Smooth muscle cell (in vitro differentiated cells): ENCODE results near the gene KRTAP19-4. TPM values are rescaled to one million over a fixed set of nuclear protein-coding genes. Genes with fewer than 3 reads are reported as not detected.

Experiments used
- DNase-seq: peaks from one replicate; lab custom pipeline; 2025; ENCODE audit not compliant: unreplicated experiment; lab: John Stamatoyannopoulos, UW
- H2AFZ ChIP-seq: fragments of 200-600 bp; sonication (generic); 2 replicates; pipeline ENCODE4 v1.6.0; 2016; ENCODE audit warnings: antibody characterized with exemption, low read depth, mild to moderate bottlenecking
- H3F3A ChIP-seq: fragments of 200-600 bp; sonication (generic); 2 replicates; pipeline ENCODE4 v1.6.0; 2017; ENCODE audit warnings: antibody characterized with exemption, low read depth
- H3K27ac ChIP-seq: fragments of 200-600 bp; sonication (generic); 2 replicates; pipeline ENCODE4 v1.5.1; 2016; ENCODE audit warnings: low read depth, mild to moderate bottlenecking
- H3K27me3 ChIP-seq: fragments of 200-600 bp; sonication (generic); 2 replicates; pipeline ENCODE4 v1.6.1; 2016; ENCODE audit warnings: low read depth, mild to moderate bottlenecking
- H3K36me3 ChIP-seq: fragments of 200-600 bp; sonication (generic); 2 replicates; pipeline ENCODE4 v1.5.1; 2016; ENCODE audit warnings: low read depth
- H3K4me1 ChIP-seq: fragments of 200-600 bp; sonication (generic); 2 replicates; pipeline ENCODE4 v1.5.1; 2016; ENCODE audit warnings: low read depth
- H3K4me2 ChIP-seq: fragments of 200-600 bp; sonication (generic); 2 replicates; pipeline ENCODE4 v1.6.0; 2016; ENCODE audit warnings: mild to moderate bottlenecking
- H3K4me3 ChIP-seq: fragments of 200-600 bp; sonication (generic); 2 replicates; pipeline ENCODE4 v1.5.1; 2016; ENCODE audit warnings: mild to moderate bottlenecking
- H3K79me2 ChIP-seq: fragments of 200-600 bp; sonication (generic); 2 replicates; pipeline ENCODE4 v1.6.0; 2016; ENCODE audit warnings: low read depth, mild to moderate bottlenecking
- H3K9ac ChIP-seq: fragments of 200-600 bp; sonication (generic); 2 replicates; pipeline ENCODE4 v1.6.0; 2016; ENCODE audit warnings: low read depth
- H3K9me3 ChIP-seq: fragments of 200-600 bp; sonication (generic); replicated peaks from 2 replicates; pipeline ENCODE4 v1.5.1; 2016; ENCODE audit warnings: low read depth
- H4K20me1 ChIP-seq: fragments of 200-600 bp; sonication (generic); 2 replicates; pipeline ENCODE4 v1.6.0; 2016; ENCODE audit warnings: low read depth
- CTCF ChIP-seq: fragments of 200-600 bp; sonication (generic); IDR thresholded peaks from 2 replicates; pipeline ENCODE4 v1.5.1; 2017; ENCODE audit warnings: borderline replicate concordance, mild to moderate bottlenecking, antibody characterized with exemption; ENCODE audit not compliant: insufficient read depth, poor library complexity, severe bottlenecking
- WGBS: methylation state at CpG from one replicate; pipeline ENCODE4 v1.1.7; 2016; ENCODE audit warnings: low lambda C conversion rate; 5-methylcytosine and 5-hydroxymethylcytosine counted together
- polyA plus RNA-seq: library from polyadenylated mRNA; unstranded; fragments of >200 nt; fragmentation: Nextera tagmentation; extraction: Ambion mirVana; gene quantifications from 2 replicates; pipeline ENCODE4 v1.2.1, GENCODE V29; 2016
- total RNA-seq: library from RNA; depleted of rRNA; stranded (reverse); fragments of >200 nt; gene quantifications from 2 replicates; pipeline ENCODE4 v1.2.3, GENCODE V29; 2014

The KRTAP19-4 gene
- total and polyA plus RNA-seq, 2 experiments from 2014 or later: not detected

GRCh38 chr21:30478004-30478403, 19.0 kb downstream of the KRTAP19-4 start:
- Histone ChIP-seq H3K4me2 (peak overlapping the region; percentile 46), H3K9ac (no peak overlapping the region), H2AFZ (peak overlapping the region; percentile 20), H3K27me3 (no peaks in the 10 kb centered on the region), H3F3A (no peaks in the 10 kb centered on the region), H3K4me1 (no peaks in the 10 kb centered on the region), H3K27ac (peak overlapping the region; percentile 70), H3K79me2 (no peaks in the 10 kb centered on the region), H3K36me3 (no peaks in the 10 kb centered on the region), H3K4me3 (no peak overlapping the region), H3K9me3 (no peaks in the 10 kb centered on the region), H4K20me1 (no peaks in the 10 kb centered on the region)
- DNase-seq: no peak
- no peak for TF ChIP-seq CTCF
- 24% methylated on average over 3 of the region's 3 CpGs for WGBS

- H3K27me3 ChIP-seq: no peaks in the 10 kb centered on the region
- no peak for TF ChIP-seq CTCF
- H3K9me3 ChIP-seq: no peaks in the 10 kb centered on the region
- H3K4me1 ChIP-seq: no peaks in the 10 kb centered on the region
- H3K79me2 ChIP-seq: no peaks in the 10 kb centered on the region
- 83% methylated on average over 6 of the region's 6 CpGs for WGBS
- H3K4me3 ChIP-seq: no peak overlapping the region
- DNase-seq: no peak
- no peak overlapping the region for H2AFZ ChIP-seq
- H3K9ac ChIP-seq: no peak overlapping the region
- H3F3A ChIP-seq: no peaks in the 10 kb centered on the region
- no peaks in the 10 kb centered on the region for H4K20me1 ChIP-seq
- no peak overlapping the region for H3K27ac ChIP-seq
- no peak overlapping the region for H3K4me2 ChIP-seq
- no peaks in the 10 kb centered on the region for H3K36me3 ChIP-seq
Observed at GRCh38 chr21:30468900-30469714, 27.9 kb downstream of the KRTAP19-4 start.

GRCh38 chr21:30463713-30464112, 33.3 kb downstream of the KRTAP19-4 start:
- Histone ChIP-seq H3K4me3 (no peak overlapping the region), H3K4me2 (no peak overlapping the region), H3K27me3 (no peaks in the 10 kb centered on the region), H3F3A (no peaks in the 10 kb centered on the region), H3K27ac (no peak overlapping the region), H2AFZ (peak overlapping the region; percentile 3), H3K36me3 (no peaks in the 10 kb centered on the region), H3K9ac (no peak overlapping the region), H3K9me3 (no peaks in the 10 kb centered on the region), H3K4me1 (no peaks in the 10 kb centered on the region), H3K79me2 (no peaks in the 10 kb centered on the region), H4K20me1 (no peaks in the 10 kb centered on the region)
- peak; percentile 55 for TF ChIP-seq CTCF
- WGBS: 54% methylated on average over 3 of the region's 3 CpGs
- no peak for DNase-seq

- H3K79me2 ChIP-seq: no peaks in the 10 kb centered on the region
- H3K9ac ChIP-seq: no peak overlapping the region
- H2AFZ ChIP-seq: no peak overlapping the region
- H3K9me3 ChIP-seq: no peaks in the 10 kb centered on the region
- WGBS: 88% methylated on average over 3 of the region's 3 CpGs
- no peak overlapping the region for H3K4me2 ChIP-seq
- H3K36me3 ChIP-seq: no peaks in the 10 kb centered on the region
- no peaks in the 10 kb centered on the region for H3K27me3 ChIP-seq
- no peaks in the 10 kb centered on the region for H3K4me1 ChIP-seq
- no peaks in the 10 kb centered on the region for H4K20me1 ChIP-seq
- no peak for DNase-seq
- H3K4me3 ChIP-seq: no peak overlapping the region
- H3K27ac ChIP-seq: no peak overlapping the region
- no peak for TF ChIP-seq CTCF
- no peaks in the 10 kb centered on the region for H3F3A ChIP-seq
Observed at GRCh38 chr21:30448514-30448913, 48.5 kb downstream of the KRTAP19-4 start.
